ENCODE measurements around the gene CDC14A.

CDC14A gene

GRCh38 chr1:100512803-100513352, 160.6 kb downstream of the CDC14A start:
- no peak for DNase-seq
- H3K4me1 ChIP-seq: no peaks in the 10 kb centered on the region
- H3K27me3 ChIP-seq: no peaks in the 10 kb centered on the region
- no peaks in the 10 kb centered on the region for H3K36me3 ChIP-seq
- no peak overlapping the region for H3K4me3 ChIP-seq (ENCODE audit: low read depth, low read length)
- no peaks in the 10 kb centered on the region for H3K9me3 ChIP-seq
- no peak for TF ChIP-seq CTCF (IDR thresholded peaks at IDR 0.05; ENCODE audit: low read depth, low read length)

GRCh38 chr1:100516857-100517256, 164.6 kb downstream of the CDC14A start:
- Histone ChIP-seq H3K27me3 (no peaks in the 10 kb centered on the region), H3K36me3 (no peaks in the 10 kb centered on the region), H3K4me1 (no peaks in the 10 kb centered on the region), H3K4me3 (ENCODE audit: low read depth, low read length) (no peak overlapping the region), H3K9me3 (no peaks in the 10 kb centered on the region)
- DNase-seq: no peak
- no peak for TF ChIP-seq CTCF (IDR thresholded peaks at IDR 0.05; ENCODE audit: low read depth, low read length)

GRCh38 chr1:100517515-100517914, 165.2 kb downstream of the CDC14A start:
- no peaks in the 10 kb centered on the region for H3K27me3 ChIP-seq
- no peak for TF ChIP-seq CTCF (IDR thresholded peaks at IDR 0.05; ENCODE audit: low read depth, low read length)
- no peaks in the 10 kb centered on the region for H3K36me3 ChIP-seq
- H3K4me3 ChIP-seq (ENCODE audit: low read depth, low read length): no peak overlapping the region
- DNase-seq: no peak
- no peaks in the 10 kb centered on the region for H3K9me3 ChIP-seq
- no peaks in the 10 kb centered on the region for H3K4me1 ChIP-seq

- no peak for TF ChIP-seq CTCF (IDR thresholded peaks at IDR 0.05; ENCODE audit: low read depth, low read length)
- no peaks in the 10 kb centered on the region for H3K27me3 ChIP-seq
- no peaks in the 10 kb centered on the region for H3K4me1 ChIP-seq
- H3K36me3 ChIP-seq: no peaks in the 10 kb centered on the region
- no peaks in the 10 kb centered on the region for H3K9me3 ChIP-seq
- no peak overlapping the region for H3K4me3 ChIP-seq (ENCODE audit: low read depth, low read length)
- DNase-seq: no peak
Measured at GRCh38 chr1:100518023-100518422, 165.7 kb downstream of the CDC14A start.

- no peak for TF ChIP-seq CTCF (IDR thresholded peaks at IDR 0.05; ENCODE audit: low read depth, low read length)
- Histone ChIP-seq H3K4me3 (ENCODE audit: low read depth, low read length) (no peak overlapping the region), H3K4me1 (no peaks in the 10 kb centered on the region), H3K9me3 (no peaks in the 10 kb centered on the region), H3K36me3 (no peaks in the 10 kb centered on the region), H3K27me3 (0 out of 2 replicates have a peak, but pooled peaks cover 3% of the 10 kb centered on the region)
- DNase-seq: no peak
Measured at GRCh38 chr1:100523038-100523652, 170.8 kb downstream of the CDC14A start.

- H3K36me3 ChIP-seq: no peaks in the 10 kb centered on the region
- no peak for DNase-seq
- no peak for TF ChIP-seq CTCF (IDR thresholded peaks at IDR 0.05; ENCODE audit: low read depth, low read length)
- H3K4me1 ChIP-seq: no peaks in the 10 kb centered on the region
- no peaks in the 10 kb centered on the region for H3K9me3 ChIP-seq
- 0 out of 2 replicates have a peak, but pooled peaks cover 4% of the 10 kb centered on the region for H3K27me3 ChIP-seq
- no peak overlapping the region for H3K4me3 ChIP-seq (ENCODE audit: low read depth, low read length)
Measured at GRCh38 chr1:100524355-100524754, 172.0 kb downstream of the CDC14A start.

Data from BE2C (cell line).